Fibroblast of skin of back (primary cell): Measurements from ENCODE around the gene IFITM2.
"Not testable (repeated sequence)": the region's sequence is repeated elsewhere in the genome, so short reads cannot be mapped to it uniquely, and the experiment has no call there.

Experiments used
- DNase-seq: peaks from one replicate; pipeline ENCODE4 v3.0.0-alpha.2; 2013

IFITM2 gene

GRCh38 chr11:346529-346928 is 38.9 kb downstream of the IFITM2 start:
- DNase-seq = no peak

- not testable (repeated sequence) for DNase-seq
Observed at GRCh38 chr11:349270-349954, 41.8 kb downstream of the IFITM2 start.

GRCh38 chr11:350033-350722 is 42.6 kb downstream of the IFITM2 start:
- not testable (repeated sequence) for DNase-seq

- DNase-seq = no peak
Observed at GRCh38 chr11:350723-351255, 43.2 kb downstream of the IFITM2 start.

GRCh38 chr11:351411-351810 is 43.8 kb downstream of the IFITM2 start:
- no peak for DNase-seq

GRCh38 chr11:352456-353031 is 44.9 kb downstream of the IFITM2 start:
- no peak for DNase-seq

GRCh38 chr11:353179-353873 is 45.7 kb downstream of the IFITM2 start:
- peak; percentile 69 for DNase-seq

- peak; percentile 95 for DNase-seq
Observed at GRCh38 chr11:355581-356458, 48.2 kb downstream of the IFITM2 start.

GRCh38 chr11:356610-357009 is 49.0 kb downstream of the IFITM2 start:
- DNase-seq = no peak

- no peak for DNase-seq
Observed at GRCh38 chr11:357582-357981, 50.0 kb downstream of the IFITM2 start.

GRCh38 chr11:358129-358800 is 50.6 kb downstream of the IFITM2 start:
- DNase-seq = no peak
